Activated CD4-positive, CD25-positive, alpha-beta regulatory T cell treated with anti-CD3 and anti-CD28 coated beads, Interleukin-2, amount 50 U/mL, for 24 hours (primary cell): ENCODE data around the gene NCOA3.
A peak's percentile ranks its signal among the peaks of the same experiment; 100 is the strongest.
"Not testable (repeated sequence)": the region's sequence is repeated elsewhere in the genome, so short reads cannot be mapped to it uniquely, and the experiment has no call there.

Experiments
- ATAC-seq, 2 donors: fragments of 150-1000 bp; cut with Tn5 transposase; one replicate each; pipeline ENCODE4 v1.10.0; 2021; ENCODE audit warnings: mild to moderate bottlenecking in 1 of 2, moderate library complexity in 1 of 2

Gene NCOA3

DNA sequence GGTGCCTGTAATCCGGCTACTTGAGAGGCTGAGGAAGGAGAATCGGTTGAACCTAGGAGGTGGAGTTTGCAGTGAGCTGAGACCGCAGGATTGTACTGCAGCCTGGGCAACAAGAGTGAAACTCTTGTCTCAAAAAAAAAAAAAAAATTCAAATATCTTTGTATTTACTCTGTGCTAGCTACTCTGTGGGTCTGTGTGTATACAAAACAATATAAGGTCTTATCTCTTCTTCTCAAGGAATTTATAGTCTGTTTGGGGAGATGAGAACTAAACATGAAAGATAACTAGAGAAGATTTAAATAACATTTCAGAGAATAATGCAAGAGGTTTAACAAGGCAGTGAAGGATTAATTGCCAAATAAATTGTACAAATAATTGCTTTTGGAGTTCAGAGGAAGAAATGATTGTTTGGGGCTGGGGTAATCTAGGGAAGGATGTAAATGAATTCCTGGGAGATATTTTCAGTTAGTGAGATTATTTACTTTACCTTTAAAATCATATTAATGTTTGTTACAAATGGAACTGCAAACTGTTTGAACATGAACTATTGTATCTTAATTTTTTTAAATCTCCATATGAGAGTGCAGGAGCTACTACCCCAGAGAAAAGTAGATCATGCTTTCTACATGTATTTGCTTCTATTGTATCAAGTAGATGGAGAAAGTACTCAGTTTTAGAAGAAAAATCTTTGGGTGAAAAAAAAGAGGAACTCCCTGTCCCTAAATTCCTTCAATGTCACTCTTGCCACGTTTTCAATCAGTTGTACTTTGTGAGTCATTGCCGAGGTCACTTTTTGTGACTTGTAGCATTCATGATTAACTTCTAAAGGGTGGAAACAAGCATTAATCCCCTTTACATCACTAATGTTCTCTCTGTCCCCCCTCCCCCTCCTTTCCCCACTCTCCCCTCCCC is 39.0 kb downstream of the NCOA3 start:
- ATAC-seq = peak in 1 of 2 donors; percentile 42

DNA sequence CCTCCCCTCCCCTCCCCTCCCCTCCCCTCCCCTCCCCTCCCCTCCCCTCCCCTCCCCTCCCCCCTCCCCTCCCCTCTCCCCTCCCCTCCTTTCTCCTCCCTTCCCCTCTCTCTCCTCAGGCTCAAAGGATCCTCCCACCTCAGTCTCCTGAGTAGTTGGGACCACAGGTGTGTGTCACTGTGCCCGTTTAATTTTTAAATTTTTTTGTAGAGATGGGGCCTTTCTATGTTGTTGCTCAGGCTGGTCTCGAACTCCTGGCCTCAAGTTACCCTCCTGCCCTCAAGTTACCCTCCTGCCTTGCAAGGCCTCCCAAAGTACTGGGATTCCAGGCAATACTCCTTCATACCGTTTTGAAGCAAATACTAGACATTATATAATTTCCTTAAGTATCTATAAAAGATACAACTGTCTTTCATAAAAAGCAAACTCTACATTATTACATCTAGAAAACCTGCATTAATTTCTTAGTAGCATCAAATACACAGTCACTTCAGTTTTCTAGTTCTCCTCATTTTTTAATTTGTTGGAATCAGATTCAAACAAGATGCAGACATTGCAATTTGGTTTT is 39.8 kb downstream of the NCOA3 start:
- ATAC-seq = no peak

DNA sequence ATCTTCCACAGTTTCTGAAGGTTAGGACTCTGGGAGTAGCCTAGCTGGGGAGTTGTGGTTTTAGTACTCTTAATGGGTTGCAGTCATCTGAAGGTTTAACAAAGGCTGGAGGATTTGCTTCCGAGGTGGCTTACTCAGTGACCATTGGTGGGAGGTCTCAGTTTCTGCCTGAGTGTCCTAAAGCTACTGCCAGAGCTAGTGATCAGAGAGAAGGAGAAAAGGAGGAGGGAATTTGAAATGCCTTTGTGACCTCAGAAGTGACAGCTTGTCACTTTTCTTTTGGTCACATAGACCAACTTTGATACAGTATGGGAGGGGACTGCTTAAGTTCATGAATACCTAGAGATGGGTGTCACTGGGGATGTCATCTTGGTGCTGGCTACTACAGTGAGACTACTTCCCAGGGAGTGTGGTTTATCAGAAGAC is 41.3 kb downstream of the NCOA3 start:
- no peak for ATAC-seq

DNA sequence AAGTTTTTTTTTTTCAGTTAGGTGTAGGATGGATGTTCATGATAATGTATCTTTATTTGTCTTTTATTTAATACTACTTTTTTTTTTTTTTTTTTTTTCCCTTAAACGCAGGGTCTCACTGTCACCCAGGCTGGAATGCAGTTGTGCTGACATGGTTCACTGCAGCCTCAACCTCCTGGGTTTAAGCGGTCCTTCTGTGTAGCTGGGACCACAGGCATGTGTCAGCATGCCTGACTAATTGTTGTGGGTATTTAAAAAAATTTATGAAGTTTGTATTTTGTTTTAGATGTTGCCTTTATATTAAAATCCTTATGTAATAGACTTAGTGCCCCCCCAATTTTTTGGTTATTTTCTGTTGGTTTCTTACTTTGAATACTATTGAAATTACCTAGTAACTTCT is 42.6 kb downstream of the NCOA3 start:
- ATAC-seq = peak; percentile 72 to 76

DNA sequence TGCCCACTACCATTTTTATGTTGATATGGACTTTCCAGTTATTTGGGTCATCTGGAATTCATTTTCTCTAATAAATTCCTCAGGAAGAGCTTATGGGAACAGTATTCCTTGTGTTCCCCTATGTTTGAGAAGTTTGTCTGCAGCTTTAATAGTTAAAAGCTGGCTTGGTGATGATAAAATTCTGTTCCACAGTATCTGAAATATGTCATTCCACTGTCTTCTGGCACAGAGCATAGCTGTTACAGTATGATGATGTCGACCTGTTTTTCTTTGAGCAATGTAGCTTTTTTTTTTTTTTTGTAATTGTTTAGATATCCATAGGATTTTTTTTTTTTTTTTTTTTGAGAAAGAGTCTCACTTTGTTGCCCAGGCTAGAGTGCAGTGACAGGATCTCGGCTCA is 43.2 kb downstream of the NCOA3 start:
- no peak for ATAC-seq

DNA sequence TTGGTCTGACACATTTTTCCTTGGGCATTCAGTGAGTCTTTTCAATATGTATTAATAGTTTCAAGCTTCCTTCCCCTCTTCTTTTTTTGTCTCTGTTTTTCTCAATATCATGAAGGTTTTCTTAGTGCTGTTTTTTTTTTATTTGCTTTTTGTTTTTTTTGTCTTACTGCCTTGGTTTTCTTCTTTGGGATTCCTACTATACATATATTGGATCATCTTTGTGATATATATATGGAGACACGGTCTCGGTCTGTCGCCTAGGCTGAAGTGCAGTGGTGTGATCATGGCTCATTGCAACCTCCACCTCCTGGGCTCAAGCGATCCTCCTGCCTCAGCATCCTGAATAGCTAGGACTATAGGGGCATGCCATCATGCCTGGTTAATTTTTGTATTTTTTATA is 43.8 kb downstream of the NCOA3 start:
- ATAC-seq = no peak

DNA sequence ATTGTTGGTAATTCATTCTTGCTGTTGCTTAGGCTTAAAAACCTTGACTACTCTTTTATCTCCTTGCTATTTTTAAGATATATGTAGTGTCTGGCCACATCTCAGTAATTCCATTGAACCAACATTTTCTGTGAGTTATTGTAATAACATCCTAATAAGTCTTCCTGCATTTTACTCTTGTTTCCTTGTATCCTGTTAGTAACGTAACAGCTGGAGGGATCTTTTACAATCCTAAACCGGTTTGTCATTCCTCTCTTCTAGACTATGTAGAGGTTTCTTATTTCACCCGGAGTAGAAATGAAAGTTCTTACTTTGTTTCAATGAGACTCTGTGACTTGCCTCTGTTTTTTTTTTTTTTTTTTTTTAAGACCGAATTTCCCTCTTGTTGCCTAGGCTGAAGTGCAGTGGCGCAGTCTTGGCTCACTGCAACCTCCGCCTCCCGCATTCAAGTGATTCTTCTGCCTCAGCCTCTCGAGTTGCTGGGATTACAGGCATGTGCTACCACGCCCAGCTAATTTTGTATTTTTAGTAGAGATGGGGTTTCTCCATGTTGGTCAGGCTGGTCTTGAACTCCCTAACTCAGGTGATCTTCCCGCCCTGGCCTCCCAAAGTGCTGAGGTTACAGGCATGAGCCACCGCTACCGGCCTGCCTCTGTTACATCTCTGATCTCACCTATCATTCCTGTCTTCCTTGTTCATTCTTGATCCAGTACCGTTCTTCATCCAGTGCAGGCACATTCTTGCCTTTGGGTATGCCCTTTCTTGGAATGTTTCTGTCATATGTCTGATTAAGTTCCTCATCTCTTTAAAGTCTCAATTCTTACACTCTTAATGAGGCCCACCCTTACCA is 44.7 kb downstream of the NCOA3 start:
- ATAC-seq = no peak

DNA sequence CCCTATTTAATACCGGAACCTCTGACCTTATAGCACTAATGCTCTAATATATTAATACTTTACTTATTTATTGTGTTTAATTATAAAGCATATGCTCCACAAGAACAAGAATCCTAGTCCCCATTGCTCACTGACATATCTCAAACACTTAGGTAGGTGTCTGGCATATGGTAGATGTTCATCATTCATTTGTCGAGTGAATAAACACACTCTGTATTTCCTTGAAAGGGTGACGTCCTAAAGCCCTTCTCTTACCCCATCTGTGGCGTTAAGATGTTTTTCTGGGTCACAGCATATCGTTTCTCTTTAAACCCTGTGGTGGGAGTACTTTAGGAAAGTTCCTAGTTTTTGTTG is 45.3 kb downstream of the NCOA3 start:
- no peak for ATAC-seq

DNA sequence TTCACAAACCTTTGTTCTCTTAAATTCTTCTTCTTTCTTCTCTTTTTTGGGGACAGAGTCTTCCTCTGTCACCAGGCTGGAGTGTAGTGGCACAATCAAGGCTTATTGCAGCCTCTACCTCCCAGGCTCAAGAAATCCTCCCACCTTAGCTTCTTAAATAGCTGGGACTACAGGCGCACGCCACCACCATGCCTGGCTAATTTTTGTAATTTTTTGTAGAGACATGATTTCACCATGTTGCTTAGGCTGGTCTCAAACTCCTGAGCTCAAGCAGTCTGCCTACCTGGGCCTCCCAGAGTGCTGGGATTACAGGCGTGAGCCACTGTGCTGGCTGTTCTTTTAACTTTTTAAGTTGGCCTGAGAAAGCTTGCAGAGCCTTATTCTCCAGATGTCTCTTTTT is 48.0 kb downstream of the NCOA3 start:
- no peak for ATAC-seq

DNA sequence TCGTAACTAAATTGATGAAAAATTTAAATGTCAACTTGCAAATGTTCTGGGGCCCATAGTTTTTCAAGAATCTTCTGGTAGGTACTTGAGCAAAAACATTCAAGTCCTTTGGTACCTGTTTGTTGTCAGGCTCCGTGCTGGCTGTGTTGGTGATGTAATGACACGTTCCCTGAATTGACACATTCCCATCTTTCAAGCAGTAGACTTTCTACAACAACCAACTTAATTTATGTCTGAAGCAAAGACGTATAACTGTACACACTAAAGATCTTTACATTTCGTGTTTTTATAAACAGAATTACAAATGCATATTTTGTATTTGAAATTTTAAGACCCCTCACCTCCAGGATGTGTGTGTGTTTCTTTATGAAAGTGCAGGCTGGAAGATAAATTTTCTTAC is 49.5 kb downstream of the NCOA3 start:
- ATAC-seq = no peak

DNA sequence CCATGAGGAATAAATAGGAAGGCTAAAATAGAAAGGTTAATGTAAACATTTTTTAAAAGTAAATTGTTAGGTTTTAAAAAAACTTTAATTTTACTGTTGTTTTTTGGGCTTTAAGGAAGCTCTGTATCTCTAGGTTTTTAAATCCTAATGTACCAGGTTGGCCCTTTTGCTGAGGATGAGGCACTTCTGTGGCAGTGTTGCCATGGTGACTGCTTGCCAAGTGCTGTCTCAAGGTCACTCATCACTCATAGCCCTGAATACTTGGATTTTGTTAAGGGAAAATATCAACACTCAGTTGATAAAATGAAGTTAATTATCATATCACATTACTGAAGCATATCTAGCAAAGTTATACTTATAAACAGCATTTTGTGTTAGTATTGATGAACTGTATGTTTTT is 50.2 kb downstream of the NCOA3 start:
- ATAC-seq = no peak

DNA sequence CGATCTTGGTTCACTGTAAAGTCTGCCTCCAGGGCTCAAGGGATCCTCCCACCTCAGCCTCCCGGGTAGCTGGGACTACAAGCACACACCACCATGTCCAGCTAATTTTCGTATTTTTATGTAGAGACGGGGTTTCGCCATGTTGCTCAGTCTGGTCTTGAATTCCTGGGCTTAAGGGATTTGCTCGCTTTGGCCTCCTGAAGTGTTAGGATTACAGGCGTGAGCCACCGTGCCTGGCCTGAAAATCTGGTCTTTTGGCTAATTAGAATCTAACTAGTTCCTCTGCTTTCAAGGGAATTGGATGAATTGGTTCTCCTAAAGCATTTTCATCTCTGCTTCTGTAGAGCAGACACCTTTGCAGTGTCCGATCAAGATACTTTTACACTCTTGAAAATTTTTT is 51.3 kb downstream of the NCOA3 start:
- ATAC-seq = no peak

DNA sequence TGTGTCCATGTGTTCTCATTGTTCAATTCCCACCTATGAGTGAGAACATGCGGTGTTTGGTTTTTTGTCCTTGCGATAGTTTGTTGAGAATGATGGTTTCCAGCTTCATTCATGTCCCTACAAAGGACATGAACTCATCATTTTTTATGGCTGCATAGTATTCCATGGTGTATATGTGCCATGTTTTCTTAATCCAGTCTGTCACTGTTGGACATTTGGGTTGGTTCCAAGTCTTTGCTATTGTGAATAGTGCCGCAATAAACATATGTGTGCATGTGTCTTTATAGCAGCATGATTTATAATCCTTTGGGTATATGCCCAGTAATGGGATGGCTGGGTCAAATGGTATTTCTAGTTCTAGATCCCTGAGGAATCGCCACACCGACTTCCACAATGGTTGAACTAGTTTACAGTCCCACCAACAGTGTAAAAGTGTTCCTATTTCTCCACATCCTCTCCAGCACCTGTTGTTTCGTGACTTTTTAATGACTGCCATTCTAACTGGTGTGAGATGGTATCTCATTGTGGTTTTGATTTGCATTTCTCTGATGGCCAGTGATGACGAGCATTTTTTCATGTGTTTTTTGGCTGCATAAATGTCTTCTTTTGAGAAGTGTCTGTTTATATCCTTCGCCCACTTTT is 52.0 kb downstream of the NCOA3 start:
- ATAC-seq = not testable (repeated sequence)

DNA sequence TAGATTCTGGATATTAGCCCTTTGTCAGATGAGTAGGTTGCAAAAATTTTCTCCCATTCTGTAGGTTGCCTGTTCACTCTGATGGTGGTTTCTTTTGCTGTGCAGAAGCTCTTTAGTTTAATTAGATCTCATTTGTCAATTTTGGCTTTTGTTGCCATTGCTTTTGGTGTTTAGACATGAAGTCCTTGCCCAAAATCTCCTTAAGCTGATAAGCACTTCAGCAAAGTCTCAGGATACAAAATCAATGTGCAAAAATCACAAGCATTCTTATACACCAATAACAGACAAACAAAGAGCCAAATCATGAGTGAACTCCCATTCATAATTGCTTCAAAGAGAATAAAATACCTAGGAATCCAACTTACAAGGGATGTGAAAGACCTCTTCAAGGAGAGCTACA is 52.6 kb downstream of the NCOA3 start:
- ATAC-seq = not testable (repeated sequence)

DNA sequence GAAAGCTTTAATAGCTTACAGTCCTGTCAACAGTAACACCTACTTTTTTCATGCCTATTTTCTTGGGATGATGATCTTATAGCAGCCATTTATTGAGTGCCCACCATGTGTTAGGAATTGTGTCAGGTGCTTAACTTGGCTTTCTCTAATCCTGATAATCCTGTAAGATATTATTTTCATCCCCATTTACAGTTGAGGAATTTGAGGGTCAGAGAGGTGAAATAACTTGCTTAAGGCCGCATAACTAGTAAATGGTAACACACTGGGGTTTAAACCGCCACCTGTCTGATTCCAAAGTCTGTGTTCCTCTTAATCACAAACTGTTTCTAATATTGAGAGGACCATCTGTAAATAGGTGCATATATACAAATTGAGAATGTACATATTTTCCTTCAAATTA is 55.5 kb downstream of the NCOA3 start:
- no peak for ATAC-seq

DNA sequence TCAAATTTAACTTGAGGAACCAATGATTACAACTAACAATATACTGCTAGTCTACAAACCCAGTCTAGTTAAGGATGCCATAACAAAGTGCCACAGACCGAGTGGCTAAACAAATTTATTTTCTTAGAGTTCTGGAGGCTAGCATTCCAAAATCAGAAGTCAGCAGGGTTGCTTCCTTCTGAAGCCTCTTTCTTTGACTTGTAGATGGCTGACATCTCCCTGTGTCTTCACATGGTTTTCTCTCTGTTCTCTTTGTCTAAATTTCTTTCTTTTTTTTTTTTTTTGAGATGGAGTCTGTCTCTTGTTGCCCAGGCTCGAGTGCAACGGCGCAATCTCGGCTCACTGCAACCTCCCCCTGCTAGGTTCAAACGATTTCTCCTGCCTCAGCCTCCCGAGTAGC is 56.1 kb downstream of the NCOA3 start:
- ATAC-seq = no peak

DNA sequence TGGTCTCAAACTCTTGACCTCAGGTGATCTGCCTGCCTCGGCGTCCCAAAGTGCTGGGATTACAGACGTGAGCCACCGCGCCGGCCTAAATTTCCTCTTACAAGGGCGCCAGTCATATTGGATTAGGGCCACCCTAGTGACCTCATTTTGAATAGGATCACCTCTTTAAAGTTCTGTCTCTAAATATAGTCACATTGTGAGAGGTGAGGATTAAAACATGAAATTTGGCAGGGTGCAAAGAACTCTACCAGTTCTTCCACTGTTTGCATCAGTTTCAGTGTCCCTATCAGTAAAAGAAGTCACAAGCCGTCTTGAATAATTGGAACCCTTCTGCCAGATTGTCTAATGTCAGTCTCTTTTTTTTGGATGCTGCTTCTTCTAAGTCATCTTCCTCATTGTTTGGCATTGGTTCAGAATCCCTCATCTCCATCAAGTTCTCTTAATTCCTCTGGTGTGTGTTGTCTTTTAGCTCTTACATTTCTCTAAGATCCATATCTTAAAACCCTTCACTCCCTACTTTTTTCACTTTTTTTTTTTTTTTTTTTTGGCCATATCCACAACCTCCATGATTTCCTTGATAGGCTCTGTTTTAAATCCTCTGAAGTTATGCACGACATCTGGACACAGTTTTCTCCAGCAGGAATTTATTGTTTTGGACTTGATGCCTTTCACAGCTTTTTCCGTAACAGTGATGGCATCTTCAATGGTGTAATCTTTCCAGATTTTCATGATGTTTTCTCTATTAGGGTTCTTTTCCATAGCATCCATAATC is 56.8 kb downstream of the NCOA3 start:
- ATAC-seq = no peak

DNA sequence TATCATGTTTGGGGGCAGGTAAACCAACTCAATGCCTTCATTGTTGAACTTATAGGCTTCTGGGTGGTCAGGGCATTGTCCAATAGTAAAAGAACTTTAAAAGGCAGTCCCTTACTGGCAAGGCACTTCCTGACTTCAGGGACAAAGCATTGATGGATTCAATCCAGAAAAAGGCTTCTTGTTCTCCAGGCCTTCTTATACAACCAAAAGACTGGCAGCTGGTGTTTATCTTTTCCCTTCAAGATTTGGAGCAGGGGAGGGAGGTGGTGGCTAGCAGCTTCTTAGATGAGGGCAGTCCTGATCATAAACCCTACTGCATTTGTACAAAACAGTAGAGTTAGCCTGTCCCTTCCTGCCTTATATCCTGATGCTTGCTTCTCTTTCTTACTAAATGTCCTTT is 57.5 kb downstream of the NCOA3 start:
- ATAC-seq = no peak

DNA sequence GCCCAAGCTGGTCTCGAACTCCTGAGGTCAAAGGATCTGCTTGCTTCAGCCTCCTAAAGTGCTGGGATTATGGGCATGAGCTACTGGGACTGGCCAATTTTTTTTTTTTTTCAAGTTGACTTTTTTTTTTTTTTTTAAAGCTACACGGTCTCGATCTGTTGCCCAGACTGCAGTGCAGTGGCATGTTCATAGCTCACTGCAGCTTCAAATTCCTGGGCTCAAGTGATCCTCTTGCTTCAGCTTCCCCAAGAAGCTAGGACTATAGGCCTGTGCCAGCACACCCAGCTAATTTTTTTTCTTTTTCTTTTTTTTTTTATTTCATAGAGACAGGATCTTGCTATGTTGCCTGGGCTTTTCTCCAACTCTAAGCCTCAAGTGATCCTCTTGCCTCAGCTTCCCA is 59.5 kb downstream of the NCOA3 start:
- no peak for ATAC-seq

DNA sequence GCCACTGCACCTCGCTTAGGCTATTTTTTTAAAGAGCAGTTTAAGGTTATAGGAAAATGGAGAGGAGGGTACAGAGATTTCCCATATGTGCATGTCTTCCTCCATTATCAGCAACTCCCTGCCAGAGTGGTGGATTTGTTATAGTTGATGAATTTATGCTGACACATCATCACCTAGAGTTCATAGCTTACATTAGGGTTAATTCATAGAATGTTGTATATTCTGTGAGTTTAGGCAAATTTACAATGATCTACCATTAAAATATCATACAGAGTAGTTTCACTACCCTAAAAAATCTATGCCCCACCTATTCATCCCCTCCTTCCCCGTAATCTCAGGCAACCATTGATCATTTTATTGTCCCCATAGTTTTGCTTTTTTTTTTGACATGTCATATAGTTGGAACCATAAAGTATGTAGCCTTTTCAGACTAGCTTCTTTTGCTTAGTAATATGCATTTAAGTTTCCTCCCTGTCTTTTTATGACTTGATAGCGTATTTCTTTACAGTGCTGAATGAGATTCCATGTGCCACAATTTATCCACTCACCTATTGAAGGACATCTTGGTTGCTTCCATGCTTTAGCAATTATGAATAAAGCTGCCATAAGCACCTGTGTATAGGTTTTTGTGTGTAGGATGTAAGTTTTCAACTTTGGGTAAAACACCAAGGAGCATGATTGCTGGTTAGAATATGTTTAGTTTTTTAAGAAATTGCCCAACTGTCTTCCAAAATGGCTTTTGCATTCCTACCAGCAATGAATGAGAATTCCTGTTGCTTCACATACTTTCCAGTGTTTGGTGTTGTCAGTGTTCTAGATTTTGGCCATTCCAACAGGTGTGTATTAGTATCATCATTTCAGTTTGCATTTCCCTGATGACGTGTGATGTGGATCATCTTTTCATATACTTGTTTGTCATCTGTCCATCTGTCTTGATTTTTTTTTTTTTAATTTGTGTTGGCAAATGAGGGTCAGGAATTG is 60.2 kb downstream of the NCOA3 start:
- no peak for ATAC-seq

DNA sequence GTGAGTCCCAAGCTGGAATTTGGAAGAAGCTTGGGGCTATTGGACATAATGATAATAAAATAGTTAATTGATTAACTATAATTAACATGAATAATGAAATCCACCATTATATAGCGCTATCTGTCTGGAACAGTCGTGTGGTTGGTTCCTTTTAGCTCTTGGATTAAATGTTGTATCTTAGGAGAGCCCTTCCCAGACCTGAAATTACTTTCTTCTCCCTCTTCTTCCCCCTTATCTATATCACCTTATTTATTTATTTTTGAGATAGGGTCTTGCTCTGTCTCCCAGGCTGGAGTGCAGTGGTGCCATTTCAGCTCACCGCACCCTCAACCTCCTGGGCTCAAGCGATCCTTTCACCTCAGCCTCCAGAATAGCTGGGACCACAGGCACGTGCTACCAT is 64.6 kb downstream of the NCOA3 start:
- no peak for ATAC-seq
